ENCODE data around the gene GAGE13.

- TF ChIP-seq CTCF (IDR thresholded peaks at IDR 0.05): no peak
- TF ChIP-seq POLR2A (IDR thresholded peaks at IDR 0.05): no peak
These were observed 47.2 kb upstream of the GAGE13 start for GRCh38 chrX:49284212-49284611.

Measured in body of pancreas (tissue), 4 donors.